ENCODE measurements around the gene NR1H2. TPM values are rescaled to one million over a fixed set of nuclear protein-coding genes. Genes with fewer than 3 reads are reported as not detected.

NR1H2 gene
- total and polyA plus RNA-seq, 4 donors, result 52.5 to 114 (median 99.9) TPM

DNA sequence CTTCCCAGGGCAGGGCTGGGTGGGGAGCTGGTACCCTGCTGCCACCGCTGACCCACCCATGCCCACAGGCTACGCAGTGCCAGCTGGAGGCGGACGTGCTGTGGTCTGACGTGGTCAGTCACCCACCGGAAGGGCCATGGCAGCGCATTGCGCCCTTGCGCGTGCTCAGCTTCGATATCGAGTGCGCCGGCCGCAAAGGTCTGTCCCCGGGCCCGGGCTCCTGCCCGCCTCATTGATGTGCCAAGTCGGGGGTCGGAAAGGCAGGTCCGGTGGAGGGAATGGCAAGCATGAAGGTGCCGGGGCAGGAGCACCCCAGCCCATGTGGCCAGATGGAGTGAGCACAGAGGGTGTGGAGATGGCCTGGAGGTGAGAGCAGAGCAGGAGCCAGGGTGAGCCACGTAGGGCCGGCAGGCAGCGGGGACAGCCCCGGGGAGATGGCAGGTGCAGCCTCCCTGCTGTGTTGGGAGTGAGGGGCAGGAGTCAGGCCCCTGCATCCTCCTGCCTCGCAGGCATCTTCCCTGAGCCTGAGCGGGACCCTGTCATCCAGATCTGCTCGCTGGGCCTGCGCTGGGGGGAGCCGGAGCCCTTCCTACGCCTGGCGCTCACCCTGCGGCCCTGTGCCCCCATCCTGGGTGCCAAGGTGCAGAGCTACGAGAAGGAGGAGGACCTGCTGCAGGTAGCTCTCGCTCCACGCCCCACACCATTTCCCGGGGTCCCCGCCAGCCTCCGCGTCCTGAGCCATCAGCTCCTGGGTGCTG, 26.5 kb downstream of the NR1H2 start:
- WGBS, 2 donors, result 97 to 98% methylated on average over 35 to 41 of the region's 41 CpGs
- peaks cover 0 to 44% (median 12%) of the 10 kb centered on the region in 4 donors for H3K36me3 ChIP-seq (ENCODE audit: control insufficient read depth in 4 of 4, insufficient read depth in 4 of 4, low read length in 4 of 4)

DNA sequence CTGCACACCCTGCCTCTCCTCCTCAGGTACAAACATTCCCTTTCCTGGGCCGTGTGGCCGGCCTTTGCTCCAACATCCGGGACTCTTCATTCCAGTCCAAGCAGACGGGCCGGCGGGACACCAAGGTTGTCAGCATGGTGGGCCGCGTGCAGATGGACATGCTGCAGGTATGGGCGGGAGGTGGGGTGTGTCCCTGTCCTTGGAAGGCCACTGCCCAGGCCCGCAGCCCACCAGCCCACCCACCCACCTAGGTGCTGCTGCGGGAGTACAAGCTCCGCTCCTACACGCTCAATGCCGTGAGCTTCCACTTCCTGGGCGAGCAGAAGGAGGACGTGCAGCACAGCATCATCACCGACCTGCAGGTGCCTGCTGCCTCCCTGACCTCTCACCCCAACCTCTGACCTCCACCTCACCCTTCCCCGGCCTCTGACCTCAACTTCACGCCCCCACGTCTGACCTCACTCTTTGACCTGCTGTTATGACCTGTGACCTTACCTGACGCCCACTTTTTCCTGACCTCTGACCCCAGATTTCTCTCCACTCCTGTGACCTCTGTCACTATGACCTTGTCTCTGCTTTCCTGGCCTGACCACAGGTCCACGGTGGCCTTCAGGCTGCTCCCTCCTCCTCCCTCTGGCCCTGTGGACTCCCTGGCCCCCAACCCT, 30.0 kb downstream of the NR1H2 start:
- Histone ChIP-seq H3K9ac (ENCODE audit: insufficient read depth in 1 of 2, low read length in 2 of 2) (no peak overlapping the region), H3K4me1 (ENCODE audit: control insufficient read depth in 5 of 5, insufficient read depth in 5 of 5, low read length in 5 of 5) (no peaks in the 10 kb centered on the region), H3K9me3 (ENCODE audit: control insufficient read depth in 4 of 4, insufficient read depth in 3 of 4, low read length in 3 of 4) (no peaks in the 10 kb centered on the region), H3K27me3 (ENCODE audit: control insufficient read depth in 3 of 3, insufficient read depth in 3 of 3, low read length in 2 of 3) (no peaks in the 10 kb centered on the region), H3K4me3 (no peak overlapping the region), H3K27ac (ENCODE audit: low read depth in 1 of 2, low read length in 1 of 2) (no peak overlapping the region), H3K36me3 (ENCODE audit: control insufficient read depth in 4 of 4, insufficient read depth in 4 of 4, low read length in 4 of 4) (peaks cover 0 to 54% (median 15%) of the 10 kb centered on the region in 4 donors)
- no peak for ATAC-seq (ENCODE audit: insufficient read depth, low FRiP score)
- 88 to 96% methylated on average over 22 of the region's 22 CpGs for WGBS, 2 donors
- TF ChIP-seq, protein P1, sequence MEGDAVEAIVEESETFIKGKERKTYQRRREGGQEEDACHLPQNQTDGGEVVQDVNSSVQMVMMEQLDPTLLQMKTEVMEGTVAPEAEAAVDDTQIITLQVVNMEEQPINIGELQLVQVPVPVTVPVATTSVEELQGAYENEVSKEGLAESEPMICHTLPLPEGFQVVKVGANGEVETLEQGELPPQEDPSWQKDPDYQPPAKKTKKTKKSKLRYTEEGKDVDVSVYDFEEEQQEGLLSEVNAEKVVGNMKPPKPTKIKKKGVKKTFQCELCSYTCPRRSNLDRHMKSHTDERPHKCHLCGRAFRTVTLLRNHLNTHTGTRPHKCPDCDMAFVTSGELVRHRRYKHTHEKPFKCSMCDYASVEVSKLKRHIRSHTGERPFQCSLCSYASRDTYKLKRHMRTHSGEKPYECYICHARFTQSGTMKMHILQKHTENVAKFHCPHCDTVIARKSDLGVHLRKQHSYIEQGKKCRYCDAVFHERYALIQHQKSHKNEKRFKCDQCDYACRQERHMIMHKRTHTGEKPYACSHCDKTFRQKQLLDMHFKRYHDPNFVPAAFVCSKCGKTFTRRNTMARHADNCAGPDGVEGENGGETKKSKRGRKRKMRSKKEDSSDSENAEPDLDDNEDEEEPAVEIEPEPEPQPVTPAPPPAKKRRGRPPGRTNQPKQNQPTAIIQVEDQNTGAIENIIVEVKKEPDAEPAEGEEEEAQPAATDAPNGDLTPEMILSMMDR (IDR thresholded peaks at IDR 0.05; ENCODE audit: control extremely low read depth, extremely low read depth), result no peak
- no peak for DNase-seq

More for the DNA sequence above, 26.5 kb downstream of the NR1H2 start:
- H3K9me3 ChIP-seq (ENCODE audit: control insufficient read depth in 4 of 4, insufficient read depth in 3 of 4, low read length in 3 of 4), result peaks cover 0 to 3% (median 0%) of the 10 kb centered on the region in 4 donors
- no peaks in the 10 kb centered on the region for H3K4me1 ChIP-seq (ENCODE audit: control insufficient read depth in 5 of 5, insufficient read depth in 5 of 5, low read length in 5 of 5)
- DNase-seq (no peak), ATAC-seq (ENCODE audit: insufficient read depth, low FRiP score) (no peak)
- TF ChIP-seq, protein P1 (IDR thresholded peaks at IDR 0.05; ENCODE audit: control extremely low read depth, extremely low read depth), result no peak
- H3K4me3 ChIP-seq, result no peak overlapping the region
- H3K9ac ChIP-seq (ENCODE audit: insufficient read depth in 1 of 2, low read length in 2 of 2), result no peak overlapping the region
- no peak overlapping the region for H3K27ac ChIP-seq (ENCODE audit: low read depth in 1 of 2, low read length in 1 of 2)
- no peaks in the 10 kb centered on the region for H3K27me3 ChIP-seq (ENCODE audit: control insufficient read depth in 3 of 3, insufficient read depth in 3 of 3, low read length in 2 of 3)

DNA sequence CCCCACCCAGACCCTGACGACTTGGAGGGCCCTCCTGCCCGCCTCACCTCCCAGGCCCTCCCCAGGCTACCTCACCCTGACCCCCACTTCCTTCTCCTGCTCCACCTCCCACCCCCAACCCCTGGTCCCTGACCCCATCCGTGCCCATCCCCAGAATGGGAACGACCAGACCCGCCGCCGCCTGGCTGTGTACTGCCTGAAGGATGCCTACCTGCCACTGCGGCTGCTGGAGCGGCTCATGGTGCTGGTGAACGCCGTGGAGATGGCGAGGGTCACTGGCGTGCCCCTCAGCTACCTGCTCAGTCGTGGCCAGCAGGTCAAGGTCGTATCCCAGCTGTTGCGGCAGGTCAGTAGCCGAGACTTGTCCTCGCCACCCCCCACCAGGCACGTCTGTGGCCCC, 30.6 kb downstream of the NR1H2 start:
- Histone ChIP-seq H3K27me3 (ENCODE audit: control insufficient read depth in 3 of 3, insufficient read depth in 3 of 3, low read length in 2 of 3) (no peaks in the 10 kb centered on the region), H3K9ac (ENCODE audit: insufficient read depth in 1 of 2, low read length in 2 of 2) (no peak overlapping the region), H3K36me3 (ENCODE audit: control insufficient read depth in 4 of 4, insufficient read depth in 4 of 4, low read length in 4 of 4) (peaks cover 0 to 51% (median 15%) of the 10 kb centered on the region in 4 donors), H3K4me1 (ENCODE audit: control insufficient read depth in 5 of 5, insufficient read depth in 5 of 5, low read length in 5 of 5) (no peaks in the 10 kb centered on the region), H3K4me3 (no peak overlapping the region), H3K9me3 (ENCODE audit: control insufficient read depth in 4 of 4, insufficient read depth in 3 of 4, low read length in 3 of 4) (no peaks in the 10 kb centered on the region), H3K27ac (ENCODE audit: low read depth in 1 of 2, low read length in 1 of 2) (no peak overlapping the region)
- ATAC-seq (ENCODE audit: insufficient read depth, low FRiP score) (no peak), DNase-seq (no peak)
- TF ChIP-seq, protein P1 (IDR thresholded peaks at IDR 0.05; ENCODE audit: control extremely low read depth, extremely low read depth), result no peak
- 93 to 95% methylated on average over 19 of the region's 19 CpGs for WGBS, 2 donors

Measured in lung (tissue), 12 donors.